Thoracic aorta (tissue), 2 donors: Measurements from ENCODE around the gene SCN8A. TPM values are rescaled to one million over a fixed set of nuclear protein-coding genes. Genes with fewer than 3 reads are reported as not detected.
"Not testable (repeated sequence)": the region's sequence is repeated elsewhere in the genome, so short reads cannot be mapped to it uniquely, and the experiment has no call there.

Source experiments
- ATAC-seq: fragments of 150-250 bp; one replicate; pipeline ENCODE4 v1.8.0; 2017; ENCODE audit warnings: low read depth; ENCODE audit not compliant: insufficient number of reproducible peaks, low FRiP score
- DNase-seq: peaks from one replicate; pipeline ENCODE4 v3.0.0-alpha.2; 2020; ENCODE audit warnings: low spot score
- H3K27ac ChIP-seq, 2 donors: fragments of 200-600 bp; sonication (generic); 1 replicate in 1 of 2; 2 replicates in 1 of 2; pipeline ENCODE4 v1.5.1; 2016; ENCODE audit warnings: mild to moderate bottlenecking in 2 of 2, moderate library complexity in 2 of 2
- H3K27me3 ChIP-seq: fragments of 200-600 bp; sonication (generic); replicated peaks from 2 replicates; pipeline ENCODE4 v1.6.0; 2016; ENCODE audit warnings: mild to moderate bottlenecking; ENCODE audit not compliant: insufficient read depth
- H3K36me3 ChIP-seq: fragments of 200-600 bp; sonication (generic); one replicate; pipeline ENCODE4 v1.5.1; 2016
- H3K4me1 ChIP-seq, 2 donors: fragments of 200-600 bp; sonication (generic); 1 replicate in 1 of 2; 2 replicates in 1 of 2; pipeline versions ENCODE4 v1.5.1 to v1.6.0; 2016; ENCODE audit warnings: low read depth in 2 of 2, mild to moderate bottlenecking in 1 of 2; ENCODE audit not compliant: control insufficient read depth in 1 of 2
- H3K4me3 ChIP-seq: fragments of 200-600 bp; sonication (generic); 2 replicates; pipeline ENCODE4 v1.5.1; 2016; ENCODE audit warnings: mild to moderate bottlenecking
- H3K9me3 ChIP-seq: fragments of 200-600 bp; sonication (generic); 2 replicates; pipeline ENCODE4 v1.5.1; 2016
- total RNA-seq, 2 donors: library from RNA; depleted of rRNA; stranded (reverse); fragments of >200 nt; gene quantifications; one replicate each; pipeline versions ENCODE4 v1.1.0 to v1.2.3, GENCODE V29; 2016
- TF ChIP-seq, protein P1 (sequence below): fragments of 200-600 bp; sonication (generic); IDR thresholded peaks from one replicate; pipeline ENCODE4 v1.5.1; 2019; ENCODE audit warnings: antibody characterized with exemption

SCN8A gene
- total RNA-seq, 2 donors from 2014 or later, result 0.54 TPM; not detected in 1

DNA sequence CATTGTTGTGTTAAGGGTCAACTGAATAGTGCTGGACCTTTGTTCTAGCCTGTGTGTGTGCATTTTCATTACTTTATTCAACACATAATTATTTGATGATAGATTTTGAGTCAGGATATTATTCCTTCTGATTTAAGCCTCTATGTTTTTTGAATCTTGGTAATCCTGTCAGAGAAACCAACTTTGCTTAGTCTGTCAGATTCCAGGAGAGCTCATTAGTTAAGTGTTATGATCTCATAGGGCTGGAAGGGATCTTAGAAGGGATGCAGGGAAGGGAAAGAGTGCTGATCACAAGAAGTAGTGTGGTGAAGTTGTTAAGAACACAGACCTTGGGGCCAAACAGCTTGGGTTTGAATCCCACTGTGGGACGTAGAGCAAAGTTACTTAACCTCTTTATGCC lies 52.9 kb downstream of the SCN8A start:
- Histone ChIP-seq H3K36me3 (no peaks in the 10 kb centered on the region), H3K27me3 (no peaks in the 10 kb centered on the region), H3K4me1 (no peaks in the 10 kb centered on the region), H3K27ac (no peak overlapping the region), H3K4me3 (no peak overlapping the region), H3K9me3 (no peaks in the 10 kb centered on the region)
- TF ChIP-seq, protein P1, sequence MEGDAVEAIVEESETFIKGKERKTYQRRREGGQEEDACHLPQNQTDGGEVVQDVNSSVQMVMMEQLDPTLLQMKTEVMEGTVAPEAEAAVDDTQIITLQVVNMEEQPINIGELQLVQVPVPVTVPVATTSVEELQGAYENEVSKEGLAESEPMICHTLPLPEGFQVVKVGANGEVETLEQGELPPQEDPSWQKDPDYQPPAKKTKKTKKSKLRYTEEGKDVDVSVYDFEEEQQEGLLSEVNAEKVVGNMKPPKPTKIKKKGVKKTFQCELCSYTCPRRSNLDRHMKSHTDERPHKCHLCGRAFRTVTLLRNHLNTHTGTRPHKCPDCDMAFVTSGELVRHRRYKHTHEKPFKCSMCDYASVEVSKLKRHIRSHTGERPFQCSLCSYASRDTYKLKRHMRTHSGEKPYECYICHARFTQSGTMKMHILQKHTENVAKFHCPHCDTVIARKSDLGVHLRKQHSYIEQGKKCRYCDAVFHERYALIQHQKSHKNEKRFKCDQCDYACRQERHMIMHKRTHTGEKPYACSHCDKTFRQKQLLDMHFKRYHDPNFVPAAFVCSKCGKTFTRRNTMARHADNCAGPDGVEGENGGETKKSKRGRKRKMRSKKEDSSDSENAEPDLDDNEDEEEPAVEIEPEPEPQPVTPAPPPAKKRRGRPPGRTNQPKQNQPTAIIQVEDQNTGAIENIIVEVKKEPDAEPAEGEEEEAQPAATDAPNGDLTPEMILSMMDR, result no peak
- ATAC-seq (no peak), DNase-seq (no peak)

DNA sequence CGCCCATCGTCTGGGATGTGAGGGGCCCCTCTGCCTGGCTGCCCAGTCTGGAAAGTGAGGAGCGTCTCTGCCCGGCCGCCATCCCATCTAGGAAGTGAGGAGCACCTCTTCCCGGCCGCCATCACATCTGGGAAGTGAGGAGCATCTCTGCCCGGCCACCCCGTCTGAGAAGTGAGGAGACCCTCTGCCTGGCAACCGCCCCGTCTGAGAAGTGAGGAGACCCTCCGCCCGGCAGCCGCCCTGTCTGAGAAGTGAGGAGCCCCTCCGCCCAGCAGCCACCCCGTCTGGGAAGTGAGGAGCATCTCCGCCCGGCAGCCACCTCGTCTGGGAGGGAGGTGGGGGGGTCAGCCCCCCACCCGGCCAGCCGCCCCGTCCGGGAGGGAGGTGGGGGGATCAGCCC lies 53.7 kb downstream of the SCN8A start:
- H3K9me3 ChIP-seq, H3K36me3 ChIP-seq, H3K27ac ChIP-seq, DNase-seq, H3K27me3 ChIP-seq, ATAC-seq, H3K4me3 ChIP-seq, H3K4me1 ChIP-seq: not testable (repeated sequence)

DNA sequence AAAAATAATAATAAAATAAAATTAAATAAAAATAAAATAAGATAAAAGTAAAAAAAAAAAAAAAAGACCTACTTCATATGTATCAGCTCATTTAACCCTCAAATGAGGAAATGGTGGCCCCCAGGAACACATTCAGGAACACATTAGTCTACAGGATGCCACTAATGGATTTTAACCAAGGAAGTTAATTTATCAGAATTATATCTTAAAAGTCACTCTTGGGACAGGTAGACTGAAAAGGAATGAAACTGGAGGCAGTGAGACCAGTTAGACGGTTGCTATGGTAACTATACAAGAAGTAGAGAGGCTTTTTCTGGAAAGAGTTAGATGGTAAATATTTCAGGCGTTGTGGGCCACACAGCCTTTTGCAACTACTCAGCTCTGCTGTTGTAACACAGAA lies 54.9 kb downstream of the SCN8A start:
- TF ChIP-seq, protein P1, result no peak
- Histone ChIP-seq H3K27me3 (no peaks in the 10 kb centered on the region), H3K4me1 (no peaks in the 10 kb centered on the region), H3K36me3 (no peaks in the 10 kb centered on the region), H3K9me3 (no peaks in the 10 kb centered on the region), H3K4me3 (no peak overlapping the region), H3K27ac (no peak overlapping the region)
- ATAC-seq, result no peak
- DNase-seq, result no peak

DNA sequence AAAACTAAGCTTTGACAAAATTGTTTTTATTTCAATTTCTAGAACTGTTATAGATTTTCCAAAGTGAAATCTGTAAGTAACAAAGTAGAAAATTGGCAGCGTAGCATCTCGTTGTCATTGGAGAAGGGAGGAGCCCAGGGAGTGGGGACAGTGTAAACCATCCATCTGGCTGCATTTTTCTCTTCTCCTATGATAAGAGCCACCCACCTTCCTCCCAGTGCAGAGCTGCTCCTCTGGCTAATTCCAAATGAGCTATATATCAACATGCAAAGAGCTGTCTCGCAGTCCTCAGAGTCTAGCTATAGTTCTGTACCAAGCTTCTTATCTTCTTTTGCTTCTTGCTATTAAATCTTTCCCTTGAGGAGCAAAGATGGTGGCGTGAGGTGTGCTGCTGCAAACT lies 56.6 kb downstream of the SCN8A start:
- Histone ChIP-seq H3K4me3 (no peak overlapping the region), H3K27me3 (no peaks in the 10 kb centered on the region), H3K27ac (no peak overlapping the region), H3K9me3 (no peaks in the 10 kb centered on the region), H3K36me3 (no peaks in the 10 kb centered on the region), H3K4me1 (no peaks in the 10 kb centered on the region)
- TF ChIP-seq, protein P1, result no peak
- DNase-seq (no peak), ATAC-seq (no peak)

DNA sequence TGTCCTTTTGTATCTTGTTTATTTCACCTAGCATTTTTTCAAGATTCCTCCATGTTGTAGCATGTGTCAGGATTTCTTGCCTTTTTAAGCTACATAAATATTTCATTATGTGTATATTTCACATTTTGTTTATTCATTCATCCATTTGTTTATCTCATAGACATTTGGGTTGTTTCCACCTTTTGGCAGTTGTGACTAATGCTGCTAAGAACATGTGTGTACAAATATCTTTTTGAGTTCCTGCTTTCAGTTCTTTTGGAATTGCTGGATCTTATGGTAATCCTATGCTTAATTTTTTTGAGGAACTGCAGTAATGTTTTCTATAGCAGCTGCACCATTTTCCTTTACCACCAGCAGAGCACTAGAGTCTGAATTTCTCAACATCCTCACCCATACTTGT lies 62.4 kb downstream of the SCN8A start:
- no peak overlapping the region for H3K27ac ChIP-seq
- no peaks in the 10 kb centered on the region for H3K36me3 ChIP-seq
- no peak overlapping the region for H3K4me3 ChIP-seq
- ATAC-seq (no peak), DNase-seq (no peak)
- H3K4me1 ChIP-seq, result no peaks in the 10 kb centered on the region
- TF ChIP-seq, protein P1, result no peak
- H3K27me3 ChIP-seq, result no peaks in the 10 kb centered on the region
- H3K9me3 ChIP-seq, result no peaks in the 10 kb centered on the region

DNA sequence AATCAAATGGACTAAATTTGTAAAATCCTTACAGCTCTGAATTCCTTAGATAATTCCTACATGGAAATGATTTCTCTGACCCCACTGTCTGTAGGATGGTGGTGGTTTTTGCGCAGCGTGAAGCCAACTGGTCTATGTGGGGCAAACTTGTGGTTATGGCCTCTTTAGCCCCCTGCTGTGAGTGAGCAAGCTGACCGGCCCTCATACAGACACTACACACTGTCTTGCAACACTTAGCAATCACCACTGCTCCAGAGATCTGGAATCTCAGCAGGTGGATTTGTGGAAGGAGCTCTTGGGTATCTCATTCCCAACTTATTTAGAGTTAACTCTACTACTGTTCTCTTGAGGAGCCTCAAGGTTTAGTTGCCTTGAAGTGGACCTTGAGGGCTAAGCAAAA lies 70.2 kb downstream of the SCN8A start:
- ATAC-seq (no peak), DNase-seq (no peak)
- Histone ChIP-seq H3K9me3 (no peaks in the 10 kb centered on the region), H3K36me3 (no peaks in the 10 kb centered on the region), H3K4me1 (no peaks in the 10 kb centered on the region), H3K27me3 (no peaks in the 10 kb centered on the region), H3K4me3 (no peak overlapping the region), H3K27ac (no peak overlapping the region)
- TF ChIP-seq, protein P1, result no peak
